T-helper 2 cell treated with Interferon-gamma antibody and Interleukin-4, amounts not matched to agents 5 μg/mL and 100 μg/mL, for 36 hours (primary cell): ENCODE results near the gene KHDRBS2.
"Not testable (repeated sequence)": the region's sequence is repeated elsewhere in the genome, so short reads cannot be mapped to it uniquely, and the experiment has no call there.

Experiments
- DNase-seq: peaks from one replicate; pipeline ENCODE4 v3.0.0; 2021; ENCODE audit warnings: low spot score
- H3K27ac Mint-ChIP-seq: one replicate; pipeline ENCODE4 v1.8.0; 2021; ENCODE audit warnings: mild to moderate bottlenecking, mixed read lengths
- H3K27me3 Mint-ChIP-seq: one replicate; pipeline ENCODE4 v1.8.0; 2021; ENCODE audit warnings: low read depth, mixed read lengths
- H3K36me3 Mint-ChIP-seq: one replicate; pipeline ENCODE4 v1.8.0; 2021; ENCODE audit warnings: low read depth, mixed read lengths
- H3K4me1 Mint-ChIP-seq: one replicate; pipeline ENCODE4 v1.8.0; 2021; ENCODE audit warnings: low read depth, mixed read lengths
- H3K4me3 Mint-ChIP-seq: one replicate; pipeline ENCODE4 v1.8.0; 2022; ENCODE audit warnings: mild to moderate bottlenecking, moderate library complexity, mixed read lengths
- H3K9me3 Mint-ChIP-seq: one replicate; pipeline ENCODE4 v1.8.0; 2021; ENCODE audit warnings: mixed read lengths

KHDRBS2 gene

GRCh38 chr6:61833176-61833755, 452.8 kb downstream of the KHDRBS2 start:
- no peaks in the 10 kb centered on the region for H3K27me3 Mint-ChIP-seq
- H3K4me1 Mint-ChIP-seq: no peaks in the 10 kb centered on the region
- DNase-seq: no peak

GRCh38 chr6:61817716-61818115, 468.3 kb downstream of the KHDRBS2 start:
- Mint-ChIP-seq H3K27ac (no peak overlapping the region), H3K9me3 (peaks cover 30% of the 10 kb centered on the region), H3K4me1 (no peaks in the 10 kb centered on the region), H3K27me3 (no peaks in the 10 kb centered on the region), H3K4me3 (no peak overlapping the region), H3K36me3 (no peaks in the 10 kb centered on the region)
- DNase-seq: no peak

More at GRCh38 chr6:61833176-61833755, 452.8 kb downstream of the KHDRBS2 start:
- Mint-ChIP-seq H3K9me3 (peaks cover 31% of the 10 kb centered on the region), H3K4me3 (no peak overlapping the region), H3K36me3 (no peaks in the 10 kb centered on the region), H3K27ac (no peak overlapping the region)

GRCh38 chr6:61810047-61810446, 476.0 kb downstream of the KHDRBS2 start:
- Mint-ChIP-seq H3K27ac (no peak overlapping the region), H3K9me3 (peaks cover 14% of the 10 kb centered on the region), H3K4me3 (no peak overlapping the region), H3K27me3 (no peaks in the 10 kb centered on the region), H3K4me1 (no peaks in the 10 kb centered on the region), H3K36me3 (no peaks in the 10 kb centered on the region)
- no peak for DNase-seq

- Mint-ChIP-seq H3K4me1 (no peaks in the 10 kb centered on the region), H3K27ac (no peak overlapping the region), H3K27me3 (no peaks in the 10 kb centered on the region), H3K9me3 (peaks cover 21% of the 10 kb centered on the region), H3K36me3 (no peaks in the 10 kb centered on the region), H3K4me3 (no peak overlapping the region)
- DNase-seq: no peak
Observed at GRCh38 chr6:61809004-61809595, 476.9 kb downstream of the KHDRBS2 start.

GRCh38 chr6:61787998-61788397, 498.0 kb downstream of the KHDRBS2 start:
- no peaks in the 10 kb centered on the region for H3K27me3 Mint-ChIP-seq
- H3K4me3 Mint-ChIP-seq: no peak overlapping the region
- no peaks in the 10 kb centered on the region for H3K4me1 Mint-ChIP-seq
- no peak for DNase-seq
- no peaks in the 10 kb centered on the region for H3K36me3 Mint-ChIP-seq
- H3K27ac Mint-ChIP-seq: no peak overlapping the region
- H3K9me3 Mint-ChIP-seq: peaks cover 10% of the 10 kb centered on the region

- H3K9me3 Mint-ChIP-seq: peaks cover 49% of the 10 kb centered on the region
- not testable (repeated sequence) for H3K4me3 Mint-ChIP-seq, DNase-seq, H3K36me3 Mint-ChIP-seq, H3K27ac Mint-ChIP-seq, H3K4me1 Mint-ChIP-seq, H3K27me3 Mint-ChIP-seq
Observed at GRCh38 chr6:61769446-61769845, 516.6 kb downstream of the KHDRBS2 start.

- H3K36me3 Mint-ChIP-seq: no peaks in the 10 kb centered on the region
- no peak overlapping the region for H3K4me3 Mint-ChIP-seq
- H3K9me3 Mint-ChIP-seq: peaks cover 32% of the 10 kb centered on the region
- H3K27me3 Mint-ChIP-seq: no peaks in the 10 kb centered on the region
- no peaks in the 10 kb centered on the region for H3K4me1 Mint-ChIP-seq
- H3K27ac Mint-ChIP-seq: no peak overlapping the region
- DNase-seq: no peak
Observed at GRCh38 chr6:61755739-61756138, 530.3 kb downstream of the KHDRBS2 start.

GRCh38 chr6:61751986-61752385, 534.0 kb downstream of the KHDRBS2 start:
- H3K4me3 Mint-ChIP-seq: no peak overlapping the region
- H3K36me3 Mint-ChIP-seq: no peaks in the 10 kb centered on the region
- no peak overlapping the region for H3K27ac Mint-ChIP-seq
- H3K4me1 Mint-ChIP-seq: no peaks in the 10 kb centered on the region
- no peaks in the 10 kb centered on the region for H3K27me3 Mint-ChIP-seq
- peaks cover 25% of the 10 kb centered on the region for H3K9me3 Mint-ChIP-seq
- no peak for DNase-seq

- Mint-ChIP-seq H3K9me3 (peaks cover 35% of the 10 kb centered on the region), H3K36me3 (no peaks in the 10 kb centered on the region), H3K27me3 (no peaks in the 10 kb centered on the region), H3K4me1 (no peaks in the 10 kb centered on the region), H3K4me3 (no peak overlapping the region), H3K27ac (no peak overlapping the region)
- no peak for DNase-seq
Observed at GRCh38 chr6:61745994-61746393, 540.0 kb downstream of the KHDRBS2 start.

GRCh38 chr6:61711849-61712248, 574.2 kb downstream of the KHDRBS2 start:
- DNase-seq: no peak
- Mint-ChIP-seq H3K27ac (no peak overlapping the region), H3K4me1 (no peaks in the 10 kb centered on the region), H3K4me3 (no peak overlapping the region), H3K36me3 (no peaks in the 10 kb centered on the region), H3K9me3 (peaks cover 33% of the 10 kb centered on the region), H3K27me3 (no peaks in the 10 kb centered on the region)

- Mint-ChIP-seq H3K9me3 (peaks cover 33% of the 10 kb centered on the region), H3K27me3 (no peaks in the 10 kb centered on the region), H3K4me3 (no peak overlapping the region), H3K36me3 (no peaks in the 10 kb centered on the region), H3K4me1 (no peaks in the 10 kb centered on the region), H3K27ac (no peak overlapping the region)
- DNase-seq: no peak
Observed at GRCh38 chr6:61688165-61688564, 597.9 kb downstream of the KHDRBS2 start.

- Mint-ChIP-seq H3K9me3 (peaks cover 40% of the 10 kb centered on the region), H3K27ac (no peak overlapping the region), H3K27me3 (no peaks in the 10 kb centered on the region), H3K4me1 (no peaks in the 10 kb centered on the region), H3K36me3 (no peaks in the 10 kb centered on the region), H3K4me3 (no peak overlapping the region)
- DNase-seq: no peak
Observed at GRCh38 chr6:61682562-61682961, 603.5 kb downstream of the KHDRBS2 start.

GRCh38 chr6:61679625-61680024, 606.4 kb downstream of the KHDRBS2 start:
- no peak overlapping the region for H3K4me3 Mint-ChIP-seq
- H3K9me3 Mint-ChIP-seq: peaks cover 42% of the 10 kb centered on the region
- H3K27ac Mint-ChIP-seq: no peak overlapping the region
- no peaks in the 10 kb centered on the region for H3K36me3 Mint-ChIP-seq
- no peaks in the 10 kb centered on the region for H3K27me3 Mint-ChIP-seq
- no peak for DNase-seq
- H3K4me1 Mint-ChIP-seq: no peaks in the 10 kb centered on the region

GRCh38 chr6:61675734-61676133, 610.3 kb downstream of the KHDRBS2 start:
- Mint-ChIP-seq H3K27ac (no peak overlapping the region), H3K27me3 (no peaks in the 10 kb centered on the region), H3K4me3 (no peak overlapping the region), H3K9me3 (peaks cover 31% of the 10 kb centered on the region), H3K36me3 (no peaks in the 10 kb centered on the region), H3K4me1 (no peaks in the 10 kb centered on the region)
- no peak for DNase-seq

GRCh38 chr6:61649845-61650244, 636.2 kb downstream of the KHDRBS2 start:
- DNase-seq: no peak
- H3K4me3 Mint-ChIP-seq: no peak overlapping the region
- H3K27me3 Mint-ChIP-seq: no peaks in the 10 kb centered on the region
- H3K27ac Mint-ChIP-seq: no peak overlapping the region
- H3K9me3 Mint-ChIP-seq: peaks cover 74% of the 10 kb centered on the region
- H3K4me1 Mint-ChIP-seq: no peaks in the 10 kb centered on the region
- H3K36me3 Mint-ChIP-seq: no peaks in the 10 kb centered on the region
